ENCODE data around the gene ZBTB5. TPM values are rescaled to one million over a fixed set of nuclear protein-coding genes. Genes with fewer than 3 reads are reported as not detected.

ZBTB5 gene
- total and polyA plus RNA-seq, 8 donors, result 2.8 to 7.5 (median 4.8) TPM

- Histone ChIP-seq H3K4me1 (no peaks in the 10 kb centered on the region), H3K27me3 (no peaks in the 10 kb centered on the region), H3K9me3 (no peaks in the 10 kb centered on the region), H3K4me3 (no peak overlapping the region), H3K27ac (no peak overlapping the region), H3K36me3 (peaks cover 0 to 15% (median 0%) of the 10 kb centered on the region in 3 donors)
- intact Hi-C loops (cut with DNase I), result no loop called here
- WGBS, 2 donors, result 94 to 98% methylated on average over 11 of the region's 11 CpGs
- ATAC-seq, result no peak
- TF ChIP-seq, protein P1, sequence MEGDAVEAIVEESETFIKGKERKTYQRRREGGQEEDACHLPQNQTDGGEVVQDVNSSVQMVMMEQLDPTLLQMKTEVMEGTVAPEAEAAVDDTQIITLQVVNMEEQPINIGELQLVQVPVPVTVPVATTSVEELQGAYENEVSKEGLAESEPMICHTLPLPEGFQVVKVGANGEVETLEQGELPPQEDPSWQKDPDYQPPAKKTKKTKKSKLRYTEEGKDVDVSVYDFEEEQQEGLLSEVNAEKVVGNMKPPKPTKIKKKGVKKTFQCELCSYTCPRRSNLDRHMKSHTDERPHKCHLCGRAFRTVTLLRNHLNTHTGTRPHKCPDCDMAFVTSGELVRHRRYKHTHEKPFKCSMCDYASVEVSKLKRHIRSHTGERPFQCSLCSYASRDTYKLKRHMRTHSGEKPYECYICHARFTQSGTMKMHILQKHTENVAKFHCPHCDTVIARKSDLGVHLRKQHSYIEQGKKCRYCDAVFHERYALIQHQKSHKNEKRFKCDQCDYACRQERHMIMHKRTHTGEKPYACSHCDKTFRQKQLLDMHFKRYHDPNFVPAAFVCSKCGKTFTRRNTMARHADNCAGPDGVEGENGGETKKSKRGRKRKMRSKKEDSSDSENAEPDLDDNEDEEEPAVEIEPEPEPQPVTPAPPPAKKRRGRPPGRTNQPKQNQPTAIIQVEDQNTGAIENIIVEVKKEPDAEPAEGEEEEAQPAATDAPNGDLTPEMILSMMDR (IDR thresholded peaks at IDR 0.05), result no peak
- FAIRE-seq, result no peak
- DNase-seq, result no peak
Measured at GRCh38 chr9:37507566-37508134, 42.4 kb upstream of the ZBTB5 start.

DNA sequence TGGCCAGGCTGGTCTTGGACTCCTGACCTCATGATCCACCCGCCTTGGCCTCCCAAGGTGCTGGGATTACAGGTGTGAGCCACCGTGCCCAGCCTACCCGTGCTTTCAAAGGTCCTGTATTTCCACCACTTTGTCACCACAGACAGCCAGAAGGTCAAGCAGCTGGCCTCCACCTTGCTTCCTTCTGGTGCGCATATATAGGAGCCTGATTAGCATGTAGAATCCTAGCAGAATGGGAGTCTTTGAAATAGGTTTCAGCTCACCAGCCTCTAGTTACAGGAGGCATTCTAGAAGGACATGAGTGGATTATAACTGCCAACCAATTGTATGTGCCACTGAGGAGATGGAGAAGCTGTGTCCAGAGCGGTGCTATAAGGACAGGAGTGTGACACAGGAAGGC is 39.4 kb upstream of the ZBTB5 start:
- WGBS, 2 donors, result 86 to 89% methylated on average over 5 of the region's 5 CpGs
- no peak for ATAC-seq
- H3K36me3 ChIP-seq, result peaks cover 0 to 29% (median 4%) of the 10 kb centered on the region in 3 donors
- intact Hi-C loops (cut with DNase I), result no loop called here
- no peaks in the 10 kb centered on the region for H3K27me3 ChIP-seq
- no peak overlapping the region for H3K4me3 ChIP-seq
- TF ChIP-seq, protein P1 (IDR thresholded peaks at IDR 0.05), result no peak
- no peak for FAIRE-seq
- peaks cover 0 to 6% (median 0%) of the 10 kb centered on the region in 3 donors for H3K4me1 ChIP-seq
- DNase-seq, result no peak
- H3K9me3 ChIP-seq, result no peaks in the 10 kb centered on the region
- H3K27ac ChIP-seq, result no peak overlapping the region

- no peaks in the 10 kb centered on the region for H3K9me3 ChIP-seq
- TF ChIP-seq, protein P1 (IDR thresholded peaks at IDR 0.05), result no peak
- FAIRE-seq (no peak), ATAC-seq (peak in 1 of 4 donors; percentile 9), DNase-seq (no peak)
- no peak overlapping the region for H3K27ac ChIP-seq
- H3K4me1 ChIP-seq, result peaks cover 0 to 6% (median 0%) of the 10 kb centered on the region in 3 donors
- no peak overlapping the region for H3K4me3 ChIP-seq
- H3K36me3 ChIP-seq, result peaks cover 0 to 37% (median 7%) of the 10 kb centered on the region in 3 donors
- intact Hi-C loops (cut with DNase I), result no loop called here
- no peaks in the 10 kb centered on the region for H3K27me3 ChIP-seq
- WGBS, 2 donors, result 87 to 91% methylated on average over 3 of the region's 3 CpGs
Measured at GRCh38 chr9:37503736-37504135, 38.5 kb upstream of the ZBTB5 start.

GRCh38 chr9:37501957-37502596 is 36.8 kb upstream of the ZBTB5 start:
- ATAC-seq (peak; percentile 48 to 85 (median 79)), FAIRE-seq (no peak)

More at GRCh38 chr9:37501957-37502596, 36.8 kb upstream of the ZBTB5 start:
- 30 to 45% methylated on average over 2 of the region's 2 CpGs for WGBS, 2 donors
- peak in 2 of 6 donors; percentile 41 to 48 for DNase-seq
- Histone ChIP-seq H3K9me3 (no peaks in the 10 kb centered on the region), H3K4me3 (no peak overlapping the region), H3K4me1 (peaks cover 0 to 6% (median 0%) of the 10 kb centered on the region in 3 donors), H3K27me3 (no peaks in the 10 kb centered on the region), H3K36me3 (peaks cover 0 to 44% (median 22%) of the 10 kb centered on the region in 3 donors), H3K27ac (no peak overlapping the region)
- TF ChIP-seq, protein P1 (IDR thresholded peaks at IDR 0.05), result no peak
- intact Hi-C loops (cut with DNase I), result no loop called here

Measured in pancreas (tissue), 10 donors.